ENCODE data around the gene BSN. TPM values are rescaled to one million over a fixed set of nuclear protein-coding genes. Genes with fewer than 3 reads are reported as not detected.

Gene BSN
- total RNA-seq, 2 donors from 2014 or later = 0.82 to 11.6 TPM

GRCh38 chr3:49617390-49618013, 63.2 kb downstream of the BSN start:
- WGBS = 82% methylated on average over 7 of the region's 7 CpGs
- Histone ChIP-seq H3K4me3 (no peak overlapping the region), H3K27ac (no peak overlapping the region), H3K9me3 (no peaks in the 10 kb centered on the region), H3K4me1 (replicated peaks) (no peaks in the 10 kb centered on the region), H3K27me3 (replicated peaks; ENCODE audit: insufficient read depth) (no peaks in the 10 kb centered on the region), H3K36me3 (no peaks in the 10 kb centered on the region)
- intact Hi-C loops (cut with DNase I) = no loop called here
- TF ChIP-seq POLR2AphosphoS5 (IDR thresholded peaks at IDR 0.05) = no peak
- no peak for TF ChIP-seq POLR2A (IDR thresholded peaks at IDR 0.05)
- TF ChIP-seq CTCF (IDR thresholded peaks at IDR 0.05) = no peak
- DNase-seq (ENCODE audit: low spot score) = no peak

- 48% methylated on average over 4 of the region's 4 CpGs for WGBS
Measured at GRCh38 chr3:49618412-49618811, 64.1 kb downstream of the BSN start.

GRCh38 chr3:49619649-49620048, 65.4 kb downstream of the BSN start:
- Histone ChIP-seq H3K27me3 (replicated peaks; ENCODE audit: insufficient read depth) (no peaks in the 10 kb centered on the region), H3K27ac (no peak overlapping the region), H3K36me3 (no peaks in the 10 kb centered on the region), H3K4me1 (replicated peaks) (no peaks in the 10 kb centered on the region), H3K4me3 (no peak overlapping the region), H3K9me3 (no peaks in the 10 kb centered on the region)
- TF ChIP-seq POLR2AphosphoS5 (IDR thresholded peaks at IDR 0.05) = no peak
- TF ChIP-seq POLR2A (IDR thresholded peaks at IDR 0.05) = no peak
- TF ChIP-seq CTCF (IDR thresholded peaks at IDR 0.05) = no peak
- WGBS = 75% methylated on average over 5 of the region's 5 CpGs
- intact Hi-C loops (cut with DNase I) = no loop called here
- no peak for DNase-seq (ENCODE audit: low spot score)

More at GRCh38 chr3:49618412-49618811, 64.1 kb downstream of the BSN start:
- Histone ChIP-seq H3K27me3 (replicated peaks; ENCODE audit: insufficient read depth) (no peaks in the 10 kb centered on the region), H3K4me1 (replicated peaks) (no peaks in the 10 kb centered on the region), H3K27ac (no peak overlapping the region), H3K9me3 (no peaks in the 10 kb centered on the region), H3K4me3 (no peak overlapping the region), H3K36me3 (no peaks in the 10 kb centered on the region)
- no peak for DNase-seq (ENCODE audit: low spot score)
- intact Hi-C loops (cut with DNase I) = no loop called here
- TF ChIP-seq POLR2AphosphoS5 (IDR thresholded peaks at IDR 0.05) (no peak), CTCF (IDR thresholded peaks at IDR 0.05) (no peak), POLR2A (IDR thresholded peaks at IDR 0.05) (no peak)

- TF ChIP-seq POLR2A (IDR thresholded peaks at IDR 0.05) = no peak
- no peak for TF ChIP-seq CTCF (IDR thresholded peaks at IDR 0.05)
- no peak for TF ChIP-seq POLR2AphosphoS5 (IDR thresholded peaks at IDR 0.05)
- Histone ChIP-seq H3K4me1 (replicated peaks) (no peaks in the 10 kb centered on the region), H3K27ac (no peak overlapping the region), H3K36me3 (no peaks in the 10 kb centered on the region), H3K9me3 (no peaks in the 10 kb centered on the region), H3K27me3 (replicated peaks; ENCODE audit: insufficient read depth) (no peaks in the 10 kb centered on the region), H3K4me3 (no peak overlapping the region)
- 89% methylated on average over 8 of the region's 8 CpGs for WGBS
- intact Hi-C loops (cut with DNase I) = no loop called here
- DNase-seq (ENCODE audit: low spot score) = no peak
Measured at GRCh38 chr3:49620728-49621127, 66.5 kb downstream of the BSN start.

GRCh38 chr3:49623071-49623470, 68.8 kb downstream of the BSN start:
- Histone ChIP-seq H3K4me1 (replicated peaks) (no peaks in the 10 kb centered on the region), H3K27ac (no peak overlapping the region), H3K4me3 (no peak overlapping the region), H3K9me3 (no peaks in the 10 kb centered on the region), H3K27me3 (replicated peaks; ENCODE audit: insufficient read depth) (no peaks in the 10 kb centered on the region), H3K36me3 (no peaks in the 10 kb centered on the region)
- no peak for DNase-seq (ENCODE audit: low spot score)
- WGBS = 76% methylated on average over 1 of the region's 1 CpG
- TF ChIP-seq CTCF (IDR thresholded peaks at IDR 0.05) = no peak
- TF ChIP-seq POLR2A (IDR thresholded peaks at IDR 0.05) = no peak
- TF ChIP-seq POLR2AphosphoS5 (IDR thresholded peaks at IDR 0.05) = no peak
- intact Hi-C loops (cut with DNase I) = no loop called here
